ENCODE measurements around the gene MAPK4.

DNA sequence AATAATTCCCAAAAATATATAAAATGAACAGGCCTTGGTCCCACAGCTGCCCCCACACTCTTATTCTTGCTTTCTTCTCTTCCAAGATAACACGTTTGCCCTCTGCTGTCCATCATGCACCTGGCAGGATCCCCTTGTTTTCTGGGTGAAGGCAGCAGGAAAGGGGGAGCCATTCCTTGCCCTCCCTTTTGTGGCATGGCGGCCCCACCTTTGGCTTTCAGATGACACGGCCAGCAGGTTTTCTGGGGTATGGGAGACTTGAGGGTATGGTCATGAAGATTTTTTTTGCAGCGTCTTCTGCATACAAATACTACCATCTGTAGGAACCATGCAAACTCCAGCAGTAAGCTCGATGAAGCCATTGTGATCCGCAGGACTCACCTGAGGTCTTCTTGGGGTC lies 118.8 kb downstream of the MAPK4 start:
- TF ChIP-seq, protein P1, sequence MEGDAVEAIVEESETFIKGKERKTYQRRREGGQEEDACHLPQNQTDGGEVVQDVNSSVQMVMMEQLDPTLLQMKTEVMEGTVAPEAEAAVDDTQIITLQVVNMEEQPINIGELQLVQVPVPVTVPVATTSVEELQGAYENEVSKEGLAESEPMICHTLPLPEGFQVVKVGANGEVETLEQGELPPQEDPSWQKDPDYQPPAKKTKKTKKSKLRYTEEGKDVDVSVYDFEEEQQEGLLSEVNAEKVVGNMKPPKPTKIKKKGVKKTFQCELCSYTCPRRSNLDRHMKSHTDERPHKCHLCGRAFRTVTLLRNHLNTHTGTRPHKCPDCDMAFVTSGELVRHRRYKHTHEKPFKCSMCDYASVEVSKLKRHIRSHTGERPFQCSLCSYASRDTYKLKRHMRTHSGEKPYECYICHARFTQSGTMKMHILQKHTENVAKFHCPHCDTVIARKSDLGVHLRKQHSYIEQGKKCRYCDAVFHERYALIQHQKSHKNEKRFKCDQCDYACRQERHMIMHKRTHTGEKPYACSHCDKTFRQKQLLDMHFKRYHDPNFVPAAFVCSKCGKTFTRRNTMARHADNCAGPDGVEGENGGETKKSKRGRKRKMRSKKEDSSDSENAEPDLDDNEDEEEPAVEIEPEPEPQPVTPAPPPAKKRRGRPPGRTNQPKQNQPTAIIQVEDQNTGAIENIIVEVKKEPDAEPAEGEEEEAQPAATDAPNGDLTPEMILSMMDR (IDR thresholded peaks at IDR 0.05): no peak
- no peak for TF ChIP-seq POLR2A (IDR thresholded peaks at IDR 0.05)

Data from uterus (tissue), 2 donors.